Pancreas (tissue), 10 donors: ENCODE data around the gene RPL27A. TPM values are rescaled to one million over a fixed set of nuclear protein-coding genes. Genes with fewer than 3 reads are reported as not detected.

Experiments
- ATAC-seq, 4 donors: fragments of 200-7000 bp; cut with Tn5 transposase; one replicate each; pipeline versions ENCODE4 v1.8.0 to v1.9.1; 2020; ENCODE audit warnings: mild to moderate bottlenecking in 4 of 4, moderate library complexity in 4 of 4
- DNase-seq, 6 donors: peaks; one replicate each; pipeline ENCODE4 v3.0.0-alpha.2; 2020
- FAIRE-seq: peaks from 2 replicates; lab custom pipeline; 2012; peaks lifted over from hg19 to GRCh38; lab: Jason Lieb, UNC
- H3K27ac ChIP-seq, 4 donors: fragments of 200-600 bp; sonication (generic); 1 replicate in 3 of 4; 2 replicates in 1 of 4; pipeline versions ENCODE4 v1.5.0 to v1.8.0; 2020
- H3K27me3 ChIP-seq, 4 donors: fragments of 200-600 bp; one replicate each; pipeline ENCODE4 v1.8.0; 2021
- H3K36me3 ChIP-seq, 3 donors: fragments of 200-600 bp; sonication (generic) in 1 of 3; one replicate each; pipeline versions ENCODE4 v1.5.0 to v1.8.0; 2020 to 2021
- H3K4me1 ChIP-seq, 3 donors: fragments of 200-600 bp; one replicate each; pipeline ENCODE4 v1.8.0; 2021
- H3K4me3 ChIP-seq, 4 donors: fragments of 200-600 bp; sonication (generic) in 2 of 4; one replicate each; pipeline versions ENCODE4 v1.5.0 to v1.8.0; 2020 to 2021
- H3K9me3 ChIP-seq, 4 donors: fragments of 200-600 bp; one replicate each; pipeline ENCODE4 v1.8.0; 2021
- CTCF ChIP-seq, 4 donors: fragments of 200-600 bp; sonication (generic) in 3 of 4; IDR thresholded peaks; one replicate each; pipeline versions ENCODE4 v1.5.0 to v1.8.0; 2021; ENCODE audit warnings: antibody characterized with exemption in 4 of 4
- WGBS, 2 donors: extraction: QIAGEN DNeasy Blood & Tissue Kit; methylation state at CpG; one replicate each; pipeline ENCODE4 v1.1.7; 2013; 5-methylcytosine and 5-hydroxymethylcytosine counted together
- intact Hi-C, 3 donors: fragments of 100-400 bp; cut with DNase I; formaldehyde crosslinking; loops; one replicate each; pipeline versions ENCODE4 v1.11.1 to v1.14.2; 2022
- polyA plus RNA-seq, 2 donors: library from polyadenylated mRNA; stranded (reverse); fragments of 200-250 nt; gene quantifications; one replicate each; pipeline ENCODE4 v1.2.3, GENCODE V29; 2013
- total RNA-seq, 6 donors: library from RNA; stranded (reverse); fragmentation: NEBNext Ultra II Directional in 4 of 6; extraction: Animal tissue kit (Norgen Biotek cat#: 25700) in 4 of 6; gene quantifications; one replicate each; pipeline versions ENCODE4 v1.2.1 to v1.2.4, GENCODE V29; 2021 to 2023
- donor health status: healthy with polysubstance abuse.
- donor health status: DM: no; HTN: no; CAD: no; lungs with moderate emphysema.
- donor health status: DM: no; HTN: no; CAD: no.
- donor health status: control.
- donor health status: control.
- donor health status: Bipolar disorder and iron deficiency.
- donor health status: DM: yes; HTN: yes; CAD: no.
- donor health status: DM: no; HTN: no; CAD: no.
- donor health status: DM: no; HTN: no; CAD: no.
- donor health status: DM: yes; HTN: yes; CAD: no.

The RPL27A gene
- total and polyA plus RNA-seq, 8 donors, result 321 to 2,393 (median 619) TPM

- whole genome bisulfite sequencing, 2 donors, result 83 to 87% methylated on average over 3 of the region's 3 CpGs
Measured at GRCh38 chr11:8639655-8640054, 42.9 kb upstream of the RPL27A start.

GRCh38 chr11:8640267-8640906 lies 42.2 kb upstream of the RPL27A start:
- intact Hi-C loops, result no loop called here
- no peak for TF ChIP-seq CTCF (IDR thresholded peaks at IDR 0.05)
- Histone ChIP-seq H3K4me1 (no peaks in the 10 kb centered on the region), H3K9me3 (no peaks in the 10 kb centered on the region), H3K36me3 (peaks cover 3 to 21% (median 5%) of the 10 kb centered on the region in 3 donors), H3K27ac (no peak overlapping the region), H3K27me3 (no peaks in the 10 kb centered on the region), H3K4me3 (no peak overlapping the region)
- ATAC-seq (no peak), DNase-seq (peak in 1 of 6 donors; percentile 30), FAIRE-seq (no peak)
- WGBS, 2 donors, result 66 to 78% methylated on average over 5 of the region's 5 CpGs

More at GRCh38 chr11:8639655-8640054, 42.9 kb upstream of the RPL27A start:
- H3K9me3 ChIP-seq, result no peaks in the 10 kb centered on the region
- FAIRE-seq, result no peak
- H3K4me1 ChIP-seq, result no peaks in the 10 kb centered on the region
- no peak overlapping the region for H3K27ac ChIP-seq
- H3K36me3 ChIP-seq, result peaks cover 3 to 27% (median 5%) of the 10 kb centered on the region in 3 donors
- H3K27me3 ChIP-seq, result no peaks in the 10 kb centered on the region
- ATAC-seq, result no peak
- intact Hi-C loops, result no loop called here
- H3K4me3 ChIP-seq, result no peak overlapping the region
- no peak for TF ChIP-seq CTCF (IDR thresholded peaks at IDR 0.05)
- DNase-seq, result no peak

- H3K9me3 ChIP-seq, result no peaks in the 10 kb centered on the region
- ATAC-seq, result no peak
- H3K4me3 ChIP-seq, result no peak overlapping the region
- intact Hi-C loops, result no loop called here
- no peaks in the 10 kb centered on the region for H3K4me1 ChIP-seq
- H3K36me3 ChIP-seq, result peaks cover 5 to 21% (median 12%) of the 10 kb centered on the region in 3 donors
- no peak for DNase-seq
- no peak for TF ChIP-seq CTCF (IDR thresholded peaks at IDR 0.05)
- 91 to 95% methylated on average over 2 of the region's 2 CpGs for WGBS, 2 donors
- no peaks in the 10 kb centered on the region for H3K27me3 ChIP-seq
- no peak overlapping the region for H3K27ac ChIP-seq
- no peak for FAIRE-seq
Measured at GRCh38 chr11:8641332-8641731, 41.3 kb upstream of the RPL27A start.

- DNase-seq, result no peak
- H3K27me3 ChIP-seq, result no peaks in the 10 kb centered on the region
- H3K4me1 ChIP-seq, result no peaks in the 10 kb centered on the region
- no peaks in the 10 kb centered on the region for H3K9me3 ChIP-seq
- ATAC-seq, result no peak
- intact Hi-C loops, result no loop called here
- TF ChIP-seq CTCF (IDR thresholded peaks at IDR 0.05), result no peak
- peaks cover 5 to 22% (median 12%) of the 10 kb centered on the region in 3 donors for H3K36me3 ChIP-seq
- 61 to 67% methylated on average over 5 of the region's 5 CpGs for WGBS, 2 donors
- no peak for FAIRE-seq
- H3K27ac ChIP-seq, result no peak overlapping the region
- no peak overlapping the region for H3K4me3 ChIP-seq
Measured at GRCh38 chr11:8642196-8642841, 40.3 kb upstream of the RPL27A start.

GRCh38 chr11:8646873-8647272 lies 35.7 kb upstream of the RPL27A start:
- FAIRE-seq (no peak), ATAC-seq (no peak), DNase-seq (no peak)
- H3K4me1 ChIP-seq, result no peaks in the 10 kb centered on the region
- H3K36me3 ChIP-seq, result peaks cover 0 to 22% (median 21%) of the 10 kb centered on the region in 3 donors
- intact Hi-C loops, result no loop called here
- WGBS, 2 donors, result 95 to 97% methylated on average over 4 of the region's 4 CpGs
- no peak overlapping the region for H3K4me3 ChIP-seq
- no peaks in the 10 kb centered on the region for H3K9me3 ChIP-seq
- no peak for TF ChIP-seq CTCF (IDR thresholded peaks at IDR 0.05)
- H3K27me3 ChIP-seq, result no peaks in the 10 kb centered on the region
- no peak overlapping the region for H3K27ac ChIP-seq
